ENCODE measurements around the gene DNAH5.
A peak's percentile ranks its signal among the peaks of the same experiment; 100 is the strongest.

The DNAH5 gene

GRCh38 chr5:13934921-13935320, 9.6 kb downstream of the DNAH5 start:
- no peak for DNase-seq (ENCODE audit: low spot score)

GRCh38 chr5:13934125-13934524, 10.4 kb downstream of the DNAH5 start:
- no peak for DNase-seq (ENCODE audit: low spot score)

DNA sequence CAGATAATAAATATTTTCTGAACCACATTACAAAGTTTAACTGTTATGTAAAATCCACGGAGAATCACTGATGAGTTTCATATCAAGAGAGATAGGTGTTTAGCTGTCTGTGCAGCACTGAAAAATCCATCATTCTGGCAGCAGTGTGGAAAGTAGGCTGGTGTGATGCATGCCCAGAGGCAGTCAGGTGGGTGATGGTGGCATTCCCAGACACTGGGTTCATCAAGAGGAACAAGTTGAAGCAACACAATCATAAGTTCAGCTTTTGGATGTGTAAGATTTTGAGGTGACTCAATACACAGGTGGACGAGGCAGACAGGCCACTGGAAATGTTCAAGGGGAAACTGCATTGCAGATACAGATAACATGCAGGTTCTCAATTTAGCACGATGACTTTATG, 11.9 kb downstream of the DNAH5 start:
- no peak for DNase-seq (ENCODE audit: low spot score)

GRCh38 chr5:13932011-13932410, 12.5 kb downstream of the DNAH5 start:
- DNase-seq (ENCODE audit: low spot score): no peak

DNA sequence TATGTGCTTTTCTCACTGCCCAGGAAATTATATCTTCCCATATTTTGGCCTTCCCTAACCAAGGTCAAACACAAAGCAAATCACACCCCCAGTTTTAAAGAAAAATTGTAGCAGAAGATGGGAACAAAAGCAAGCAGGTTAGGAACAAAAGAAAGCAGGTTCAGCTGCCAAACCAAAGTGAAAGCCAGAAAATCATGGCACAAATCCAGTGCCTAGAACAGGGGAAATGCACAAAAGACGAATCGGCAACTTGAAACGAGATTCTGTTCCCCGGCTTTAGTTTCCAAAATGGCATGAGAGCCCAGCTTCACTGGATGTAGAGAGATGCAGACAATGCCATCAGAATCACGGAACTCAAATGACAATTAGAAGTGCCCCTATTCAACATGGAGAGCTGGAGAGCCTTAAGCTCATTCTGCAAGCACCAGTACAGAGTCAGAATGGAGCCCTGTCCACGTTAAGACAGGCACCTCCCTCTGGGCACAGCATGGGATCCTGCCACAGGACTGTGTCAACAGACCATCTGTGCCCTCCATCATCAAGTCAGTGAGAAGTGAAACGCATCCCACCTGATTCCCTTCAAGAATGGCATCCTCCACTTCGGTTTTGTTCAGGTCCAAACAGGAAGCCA, 13.8 kb downstream of the DNAH5 start:
- DNase-seq (ENCODE audit: low spot score): peak; percentile 18

DNA sequence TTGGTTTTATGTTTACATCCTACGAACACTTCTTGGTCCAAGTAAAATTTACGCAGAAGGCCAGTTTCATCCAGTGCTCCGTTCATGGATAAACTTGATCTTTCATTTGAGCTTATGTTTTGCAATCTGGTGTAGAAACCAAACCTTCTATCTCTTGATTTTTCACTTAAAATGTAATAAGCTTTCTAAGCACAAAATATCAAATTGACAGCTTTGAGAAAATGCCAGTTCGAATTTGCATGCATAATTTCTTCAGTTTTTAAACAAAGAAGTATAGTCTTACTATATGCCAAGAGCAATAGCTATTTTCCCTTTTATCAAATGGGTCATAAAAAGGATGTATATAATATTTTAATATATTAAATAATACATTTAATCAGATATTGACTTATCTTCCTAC, 17.8 kb downstream of the DNAH5 start:
- DNase-seq (ENCODE audit: low spot score): no peak

DNA sequence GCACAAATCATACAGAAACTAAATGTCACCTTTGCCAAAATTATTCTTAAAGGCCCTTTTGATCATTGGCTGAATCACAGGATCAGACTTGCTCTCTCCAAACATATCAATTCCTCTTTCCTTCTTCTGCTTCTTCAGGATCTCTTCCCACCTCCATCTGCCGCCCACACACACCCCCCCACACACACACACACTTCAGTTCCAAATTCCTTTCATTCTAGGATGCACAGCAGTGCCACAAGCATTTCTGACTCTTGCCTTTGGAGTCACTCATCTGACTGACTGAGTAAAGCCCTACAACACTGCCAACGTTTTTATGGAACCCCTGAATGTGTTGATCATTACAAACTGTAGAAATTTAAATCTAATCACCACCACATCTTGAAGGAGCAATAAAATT, 22.9 kb downstream of the DNAH5 start:
- DNase-seq (ENCODE audit: low spot score): no peak

GRCh38 chr5:13919786-13920185, 24.7 kb downstream of the DNAH5 start:
- no peak for DNase-seq (ENCODE audit: low spot score)

DNA sequence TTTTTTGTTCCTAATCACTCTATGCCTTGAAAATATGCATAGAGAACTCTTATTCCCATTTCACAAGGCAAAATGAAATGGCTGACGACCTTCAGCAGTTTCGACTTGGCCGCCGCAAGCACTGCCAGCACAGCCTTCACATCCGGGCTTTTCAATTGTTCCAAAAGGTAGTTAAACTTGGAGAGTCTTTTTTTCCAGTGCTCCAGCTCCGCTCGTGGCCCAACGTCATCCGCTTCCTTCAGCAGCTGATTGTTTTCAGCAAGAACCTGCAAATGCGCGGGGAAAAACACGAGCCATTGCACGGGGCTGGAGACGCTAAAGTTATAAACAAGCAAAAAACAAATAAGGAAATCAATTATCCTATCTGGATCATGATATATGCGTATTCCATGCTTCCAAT, 25.4 kb downstream of the DNAH5 start:
- DNase-seq (ENCODE audit: low spot score): no peak

DNA sequence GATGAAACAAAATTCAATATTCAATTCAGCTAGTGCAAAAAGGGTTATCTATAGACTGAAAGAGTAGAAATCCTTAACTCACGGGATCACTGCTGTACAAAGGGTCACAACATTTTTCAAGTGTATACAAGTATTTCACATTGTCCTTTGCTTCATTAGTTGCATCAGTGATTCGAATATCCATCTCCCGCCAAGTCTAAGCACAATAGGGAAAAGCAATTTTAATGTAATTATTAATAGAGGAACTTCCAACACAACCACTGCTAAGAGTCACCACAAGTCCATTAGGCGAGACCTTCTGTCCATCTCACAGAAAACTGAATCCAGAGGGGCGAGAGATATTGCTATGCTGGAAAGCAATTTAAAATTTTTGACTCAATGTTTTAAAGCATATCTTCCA, 27.4 kb downstream of the DNAH5 start:
- DNase-seq (ENCODE audit: low spot score): no peak

DNA sequence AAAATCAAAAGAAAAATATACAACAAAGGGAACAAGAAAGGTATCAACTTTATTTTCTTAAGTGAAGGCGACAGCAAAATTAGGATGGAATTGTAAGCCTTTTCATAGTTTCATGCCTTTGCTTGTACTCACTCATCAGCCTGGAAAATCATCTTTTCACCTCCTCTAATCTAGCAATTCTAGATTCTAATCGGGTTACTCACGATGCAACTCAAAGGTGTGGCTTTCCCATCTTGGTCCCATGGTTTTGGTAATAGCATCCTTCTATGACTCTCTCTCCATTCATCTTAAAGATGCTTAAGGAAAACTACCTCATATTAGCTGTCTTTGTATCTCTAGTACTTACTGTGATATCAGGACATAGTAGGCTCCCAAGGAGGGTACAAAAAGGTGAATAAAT, 30.5 kb downstream of the DNAH5 start:
- DNase-seq (ENCODE audit: low spot score): no peak

DNA sequence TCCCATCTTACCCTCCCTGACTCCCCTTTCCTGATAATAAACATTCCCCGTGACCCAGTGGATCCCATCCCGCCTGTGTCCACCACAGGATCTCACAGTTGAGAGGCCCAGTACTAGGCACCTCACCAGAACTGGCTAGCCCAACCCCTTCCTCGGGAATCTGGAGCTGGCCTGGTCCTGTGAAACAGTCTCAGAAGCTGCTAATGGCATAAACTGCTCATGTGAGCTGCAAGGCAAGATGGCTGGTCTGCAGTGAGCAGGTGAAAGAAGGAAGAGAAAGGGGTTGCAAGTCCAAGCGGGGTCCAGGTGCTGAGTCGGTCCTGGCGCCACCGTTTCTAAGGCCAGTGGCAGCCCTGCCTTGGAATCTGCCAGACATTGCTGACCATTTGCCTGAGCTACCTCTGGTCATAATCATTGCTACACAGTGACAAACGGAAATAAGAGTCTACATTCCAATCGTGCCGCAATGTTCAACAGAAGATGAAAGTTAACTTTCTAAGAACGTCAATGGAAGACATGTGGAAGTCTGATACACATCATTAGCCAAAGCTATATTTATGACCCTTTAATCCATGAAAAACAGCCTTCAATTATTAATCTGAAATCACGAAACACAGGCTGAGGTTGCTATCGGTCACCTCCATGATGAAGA, 33.7 kb downstream of the DNAH5 start:
- no peak for DNase-seq (ENCODE audit: low spot score)

- no peak for DNase-seq (ENCODE audit: low spot score)
These were observed 34.3 kb downstream of the DNAH5 start for GRCh38 chr5:13910201-13910600.

- DNase-seq (ENCODE audit: low spot score): no peak
These were observed 35.2 kb downstream of the DNAH5 start for GRCh38 chr5:13909271-13909670.

- DNase-seq (ENCODE audit: low spot score): no peak
These were observed 45.9 kb downstream of the DNAH5 start for GRCh38 chr5:13898569-13898968.

DNA sequence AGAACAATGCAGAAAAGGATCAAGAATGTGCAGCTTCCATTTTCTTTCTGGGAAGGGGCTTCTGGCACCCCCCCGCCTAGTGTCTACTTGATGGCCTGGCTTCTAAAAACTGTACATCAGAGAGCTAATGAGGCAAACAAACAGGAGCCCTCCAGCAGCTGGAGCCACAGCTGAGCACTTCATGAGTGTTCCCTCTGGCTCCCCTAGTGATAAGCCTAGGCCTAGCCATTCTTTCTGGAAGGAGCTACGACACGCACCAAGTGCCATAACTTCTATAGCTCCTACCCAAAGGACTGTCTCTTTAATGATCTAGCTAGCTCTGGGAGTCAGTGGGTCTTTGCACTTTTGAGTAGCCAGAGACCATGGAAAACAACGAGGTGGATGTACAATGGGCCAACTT, 66.1 kb downstream of the DNAH5 start:
- DNase-seq (ENCODE audit: low spot score): no peak

DNA sequence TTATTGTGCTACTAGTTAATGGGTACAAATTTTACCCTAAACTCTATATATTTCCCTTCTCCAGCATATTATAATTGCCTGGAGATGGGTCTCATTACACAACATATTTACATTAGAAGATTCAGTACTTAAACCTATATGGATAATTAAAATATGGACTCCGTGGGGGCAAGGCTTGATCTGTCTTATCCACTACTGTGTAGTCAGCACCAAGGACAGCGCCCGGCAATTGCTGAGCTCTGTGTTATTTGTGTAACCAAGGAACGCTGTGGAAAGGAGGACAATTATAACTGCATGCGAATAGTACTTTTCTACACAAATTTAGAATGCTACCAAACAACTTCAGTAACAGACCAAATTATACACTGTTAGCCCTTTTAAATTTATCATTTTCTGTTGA, 77.7 kb downstream of the DNAH5 start:
- DNase-seq (ENCODE audit: low spot score): no peak

- DNase-seq (ENCODE audit: low spot score): peak; percentile 13
These were observed 79.2 kb downstream of the DNAH5 start for GRCh38 chr5:13865312-13865711.

GRCh38 chr5:13860146-13860545, 84.3 kb downstream of the DNAH5 start:
- DNase-seq (ENCODE audit: low spot score): peak; percentile 36

- DNase-seq (ENCODE audit: low spot score): no peak
These were observed 85.0 kb downstream of the DNAH5 start for GRCh38 chr5:13859270-13860065.

DNA sequence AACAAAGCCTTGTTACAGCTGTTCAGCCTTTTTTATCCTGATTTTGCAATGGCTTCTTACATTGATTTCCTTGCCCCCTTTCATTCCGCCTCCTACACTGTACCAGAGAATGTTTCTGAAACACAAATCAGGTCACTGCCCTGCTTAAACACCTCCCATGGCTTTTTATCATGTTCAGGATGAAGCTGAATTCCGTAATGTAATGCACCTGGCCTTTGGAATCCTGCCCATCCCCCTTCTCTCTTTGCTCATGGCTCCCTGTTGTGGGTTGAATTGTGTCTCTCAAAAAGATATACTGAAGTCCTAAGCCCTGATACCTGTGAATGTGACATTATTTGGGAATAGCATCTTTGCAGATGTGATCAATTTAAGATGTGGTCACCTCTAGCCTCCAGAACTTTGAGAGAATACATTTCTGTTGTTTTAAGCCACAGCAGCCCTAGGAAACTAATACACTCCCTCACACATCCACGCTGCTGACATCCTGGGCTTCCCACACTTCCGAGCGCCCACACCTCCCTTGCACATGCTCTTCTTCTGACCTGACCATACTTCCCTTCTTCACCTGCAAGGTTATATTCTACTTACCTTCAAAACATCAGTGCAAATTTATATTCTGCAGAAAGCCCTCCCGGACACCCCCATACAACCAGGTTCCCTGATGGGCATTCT, 101.2 kb downstream of the DNAH5 start:
- no peak for DNase-seq (ENCODE audit: low spot score)

- DNase-seq (ENCODE audit: low spot score): no peak
These were observed 111.0 kb downstream of the DNAH5 start for GRCh38 chr5:13833440-13833839.

DNA sequence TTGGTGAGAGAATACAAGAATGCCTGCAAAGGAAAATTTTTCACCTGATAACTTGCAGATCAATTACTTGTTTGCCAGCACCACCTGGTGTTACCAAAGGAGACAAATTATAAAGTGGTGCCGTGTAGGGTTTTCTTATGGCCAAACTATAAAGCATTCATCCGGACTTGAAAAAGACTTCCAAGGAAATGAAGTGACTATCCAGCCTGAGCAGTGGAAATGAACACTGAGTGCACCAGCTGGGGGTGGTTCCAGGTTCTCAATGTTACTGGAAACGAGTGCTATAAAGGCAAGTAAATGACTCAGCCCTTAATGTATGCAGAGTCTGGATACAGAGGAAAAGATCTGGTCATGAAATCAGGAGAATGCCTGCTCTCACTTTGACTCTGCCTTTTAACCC, 113.1 kb downstream of the DNAH5 start:
- DNase-seq (ENCODE audit: low spot score): no peak
